ENCODE results near the gene PDIA5. TPM values are rescaled to one million over a fixed set of nuclear protein-coding genes. Genes with fewer than 3 reads are reported as not detected.

PDIA5 gene
- polyA plus RNA-seq, 1 donor (not counting 4 experiments of a cell fraction or from before 2014, with no cell fraction given), result 29.8 TPM

- Histone ChIP-seq H3K27me3 (ENCODE audit: control insufficient read depth, extremely low read depth, insufficient read depth, low read length) (no peaks in the 10 kb centered on the region), H3K79me2 (ENCODE audit: control insufficient read depth, insufficient read depth, low read length) (no peaks in the 10 kb centered on the region), H3K4me1 (ENCODE audit: control insufficient read depth, extremely low read depth, insufficient read depth, low read length) (no peaks in the 10 kb centered on the region), H4K20me1 (ENCODE audit: control insufficient read depth, extremely low read depth, insufficient read depth, low read length) (no peaks in the 10 kb centered on the region), H3K4me2 (ENCODE audit: control insufficient read depth, extremely low read depth, insufficient read depth, low read depth, low read length) (no peak overlapping the region), H3K4me3 (ENCODE audit: control insufficient read depth in 2 of 3, extremely low read depth in 1 of 3, insufficient read depth in 2 of 3, low read depth in 1 of 3, low read length in 3 of 3) (no peak overlapping the region), H3K36me3 (ENCODE audit: control insufficient read depth in 2 of 2, extremely low read depth in 1 of 2, insufficient read depth in 2 of 2, low read length in 2 of 2) (peaks cover 22 to 26% of the 10 kb centered on the region in 2 experiments), H3K9me1 (ENCODE audit: control insufficient read depth, extremely low read depth, insufficient read depth, low read length) (no peaks in the 10 kb centered on the region), H3K27ac (ENCODE audit: control insufficient read depth, insufficient read depth, low read length) (no peak overlapping the region), H3K9ac (ENCODE audit: control insufficient read depth, extremely low read depth, insufficient read depth, low read length) (no peak overlapping the region), H3K9me3 (ENCODE audit: control insufficient read depth, low read depth, low read length) (no peaks in the 10 kb centered on the region), H2AFZ (ENCODE audit: control insufficient read depth, low read length) (no peak overlapping the region)
- no peak for DNase-seq (ENCODE audit: low read depth, low spot score)
- no peak for TF ChIP-seq EZH2 (IDR thresholded peaks at IDR 0.05; ENCODE audit: low read length)
- TF ChIP-seq, protein P1, sequence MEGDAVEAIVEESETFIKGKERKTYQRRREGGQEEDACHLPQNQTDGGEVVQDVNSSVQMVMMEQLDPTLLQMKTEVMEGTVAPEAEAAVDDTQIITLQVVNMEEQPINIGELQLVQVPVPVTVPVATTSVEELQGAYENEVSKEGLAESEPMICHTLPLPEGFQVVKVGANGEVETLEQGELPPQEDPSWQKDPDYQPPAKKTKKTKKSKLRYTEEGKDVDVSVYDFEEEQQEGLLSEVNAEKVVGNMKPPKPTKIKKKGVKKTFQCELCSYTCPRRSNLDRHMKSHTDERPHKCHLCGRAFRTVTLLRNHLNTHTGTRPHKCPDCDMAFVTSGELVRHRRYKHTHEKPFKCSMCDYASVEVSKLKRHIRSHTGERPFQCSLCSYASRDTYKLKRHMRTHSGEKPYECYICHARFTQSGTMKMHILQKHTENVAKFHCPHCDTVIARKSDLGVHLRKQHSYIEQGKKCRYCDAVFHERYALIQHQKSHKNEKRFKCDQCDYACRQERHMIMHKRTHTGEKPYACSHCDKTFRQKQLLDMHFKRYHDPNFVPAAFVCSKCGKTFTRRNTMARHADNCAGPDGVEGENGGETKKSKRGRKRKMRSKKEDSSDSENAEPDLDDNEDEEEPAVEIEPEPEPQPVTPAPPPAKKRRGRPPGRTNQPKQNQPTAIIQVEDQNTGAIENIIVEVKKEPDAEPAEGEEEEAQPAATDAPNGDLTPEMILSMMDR (optimal IDR thresholded peaks at IDR 0.05 in 1 of 3, IDR thresholded peaks at IDR 0.05 in 1 of 3, conservative IDR thresholded peaks at IDR 0.05 in 1 of 3; ENCODE audit: extremely low read depth in 1 of 3, insufficient read depth in 2 of 3, low read length in 3 of 3), result no peak
- dilution Hi-C loops (cut with MboI; ENCODE audit: extremely low pct_ligation_motif_present, low sequenced_read_pairs), result no loop called here
- FAIRE-seq, result no peak
These were observed 73.7 kb downstream of the PDIA5 start for GRCh38 chr3:123140550-123140949.

- H4K20me1 ChIP-seq (ENCODE audit: control insufficient read depth, extremely low read depth, insufficient read depth, low read length), result no peaks in the 10 kb centered on the region
These were observed 74.5 kb downstream of the PDIA5 start for GRCh38 chr3:123141276-123141675.

More at GRCh38 chr3:123141276-123141675, 74.5 kb downstream of the PDIA5 start:
- DNase-seq (ENCODE audit: low read depth, low spot score), result no peak
- Histone ChIP-seq H3K27me3 (ENCODE audit: control insufficient read depth, extremely low read depth, insufficient read depth, low read length) (no peaks in the 10 kb centered on the region), H3K9me3 (ENCODE audit: control insufficient read depth, low read depth, low read length) (no peaks in the 10 kb centered on the region), H3K36me3 (ENCODE audit: control insufficient read depth in 2 of 2, extremely low read depth in 1 of 2, insufficient read depth in 2 of 2, low read length in 2 of 2) (peaks cover 27 to 33% of the 10 kb centered on the region in 2 experiments), H3K4me2 (ENCODE audit: control insufficient read depth, extremely low read depth, insufficient read depth, low read depth, low read length) (no peak overlapping the region), H3K27ac (ENCODE audit: control insufficient read depth, insufficient read depth, low read length) (no peak overlapping the region), H3K9me1 (ENCODE audit: control insufficient read depth, extremely low read depth, insufficient read depth, low read length) (no peaks in the 10 kb centered on the region), H3K4me3 (ENCODE audit: control insufficient read depth in 2 of 3, extremely low read depth in 1 of 3, insufficient read depth in 2 of 3, low read depth in 1 of 3, low read length in 3 of 3) (no peak overlapping the region), H3K4me1 (ENCODE audit: control insufficient read depth, extremely low read depth, insufficient read depth, low read length) (no peaks in the 10 kb centered on the region), H2AFZ (ENCODE audit: control insufficient read depth, low read length) (no peak overlapping the region), H3K9ac (ENCODE audit: control insufficient read depth, extremely low read depth, insufficient read depth, low read length) (no peak overlapping the region), H3K79me2 (ENCODE audit: control insufficient read depth, insufficient read depth, low read length) (no peaks in the 10 kb centered on the region)
- dilution Hi-C loops (cut with MboI; ENCODE audit: extremely low pct_ligation_motif_present, low sequenced_read_pairs), result no loop called here
- FAIRE-seq, result no peak
- TF ChIP-seq, protein P1 (optimal IDR thresholded peaks at IDR 0.05 in 1 of 3, IDR thresholded peaks at IDR 0.05 in 1 of 3, conservative IDR thresholded peaks at IDR 0.05 in 1 of 3; ENCODE audit: extremely low read depth in 1 of 3, insufficient read depth in 2 of 3, low read length in 3 of 3), result no peak
- no peak for TF ChIP-seq EZH2 (IDR thresholded peaks at IDR 0.05; ENCODE audit: low read length)

All from keratinocyte (primary cell).